ENCODE data around the gene PPP2R5C.

Gene PPP2R5C

GRCh38 chr14:101854366-101854765 is 92.9 kb downstream of the PPP2R5C start:
- H3K4me1 ChIP-seq (ENCODE audit: control insufficient read depth, insufficient read depth, low read length) = peaks cover 7% of the 10 kb centered on the region; the same call in 1 of the 2 replicates
- no peak overlapping the region for H3K4me3 ChIP-seq (ENCODE audit: low read depth, low read length)
- H3K9me3 ChIP-seq (ENCODE audit: control insufficient read depth, insufficient read depth, low read depth, low read length) = no peaks in the 10 kb centered on the region
- ChIA-PET POLR2A (no interaction called here), CTCF (interaction anchor here (0.7 kb wide), 1 partner anchor 726 kb away, joined by 3 read pairs; no protein-coding TSS in a partner anchor)
- no peak overlapping the region for H3K27ac ChIP-seq (ENCODE audit: extremely low read depth, low read depth, low read length)
- H3K36me3 ChIP-seq (ENCODE audit: control insufficient read depth in 2 of 2, insufficient read depth in 1 of 2, low read length in 2 of 2) = peaks cover 12 to 19% of the 10 kb centered on the region in 2 experiments; a peak in 2 of 3 replicates
- TF ChIP-seq ZIC2 (tag by site-specific recombination; IDR thresholded peaks at IDR 0.05) (0 out of 2 replicates have a peak, but pooled peaks have one; percentile 18), PRDM1 (tag by site-specific recombination; IDR thresholded peaks at IDR 0.05) (no peak)

GRCh38 chr14:101855958-101856357 is 94.4 kb downstream of the PPP2R5C start:
- no peak overlapping the region for H3K4me3 ChIP-seq (ENCODE audit: low read depth, low read length)
- no peaks in the 10 kb centered on the region for H3K9me3 ChIP-seq (ENCODE audit: control insufficient read depth, insufficient read depth, low read depth, low read length)
- TF ChIP-seq ZNF157 (tag by site-specific recombination; IDR thresholded peaks at IDR 0.05) (no peak), ZNF843 (tag by site-specific recombination; IDR thresholded peaks at IDR 0.05) (no peak), ZNF623 (tag by site-specific recombination; IDR thresholded peaks at IDR 0.05) (no peak), KLF10 (tag by site-specific recombination; IDR thresholded peaks at IDR 0.05) (no peak), ZNF174 (tag by site-specific recombination; IDR thresholded peaks at IDR 0.05) (no peak), ZNF175 (tag by site-specific recombination; IDR thresholded peaks at IDR 0.05) (no peak), ZNF555 (tag by site-specific recombination; conservative IDR thresholded peaks at IDR 0.05) (no peak), ZNF274 (IDR thresholded peaks at IDR 0.05; ENCODE audit: low read length) (no peak), ZNF274 (tag by site-specific recombination; IDR thresholded peaks at IDR 0.05; ENCODE audit: borderline replicate concordance) (no peak), ZNF580 (tag by site-specific recombination; IDR thresholded peaks at IDR 0.05) (no peak), ZNF837 (tag by site-specific recombination; IDR thresholded peaks at IDR 0.05) (no peak), ZNF311 (tag by site-specific recombination; IDR thresholded peaks at IDR 0.05; ENCODE audit: borderline replicate concordance) (no peak)
- H3K27ac ChIP-seq (ENCODE audit: extremely low read depth, low read depth, low read length) = no peak overlapping the region
- CTCF ChIA-PET = no interaction called here
- H3K4me1 ChIP-seq (ENCODE audit: control insufficient read depth, insufficient read depth, low read length) = peaks cover 7% of the 10 kb centered on the region; the same call in 1 of the 2 replicates
- H3K36me3 ChIP-seq (ENCODE audit: control insufficient read depth in 2 of 2, insufficient read depth in 1 of 2, low read length in 2 of 2) = peaks cover 12 to 27% of the 10 kb centered on the region in 2 experiments; a peak in 2 of 3 replicates
- POLR2A ChIA-PET = no interaction called here

- Histone ChIP-seq H3K9me3 (ENCODE audit: control insufficient read depth, insufficient read depth, low read depth, low read length) (no peaks in the 10 kb centered on the region), H3K27ac (ENCODE audit: extremely low read depth, low read depth, low read length) (no peak overlapping the region), H3K4me1 (ENCODE audit: control insufficient read depth, insufficient read depth, low read length) (peaks cover 7% of the 10 kb centered on the region; the same call in 1 of the 2 replicates), H3K4me3 (ENCODE audit: low read depth, low read length) (no peak overlapping the region), H3K36me3 (ENCODE audit: control insufficient read depth in 2 of 2, insufficient read depth in 1 of 2, low read length in 2 of 2) (peaks cover 12 to 27% of the 10 kb centered on the region in 2 experiments; a peak in 2 of 3 replicates)
- TF ChIP-seq ZBTB7A (tag by site-specific recombination; IDR thresholded peaks at IDR 0.05; ENCODE audit: low read depth) = no peak
- no peak for TF ChIP-seq ZNF518A (tag by site-specific recombination; conservative IDR thresholded peaks at IDR 0.05; ENCODE audit: low read depth)
- CTCF ChIA-PET = no interaction called here
- POLR2A ChIA-PET = no interaction called here
Observed at GRCh38 chr14:101856536-101856935, 95.0 kb downstream of the PPP2R5C start.

All from HEK293 (cell line).